Mesodermal cell (in vitro differentiated cells): ENCODE measurements around the gene PRELP.
"Not testable (repeated sequence)": the region's sequence is repeated elsewhere in the genome, so short reads cannot be mapped to it uniquely, and the experiment has no call there.

Experiments
- H3K27ac ChIP-seq: 2 replicates; pipeline ENCODE4 v1.7.0; 2013; ENCODE audit warnings: mild to moderate bottlenecking, low read depth, low read length, moderate library complexity; ENCODE audit not compliant: severe bottlenecking
- H3K36me3 ChIP-seq: 2 replicates; pipeline ENCODE4 v1.7.1; 2013; ENCODE audit warnings: mild to moderate bottlenecking, low read length, moderate library complexity; ENCODE audit not compliant: control insufficient read depth, insufficient read depth
- H3K4me1 ChIP-seq: one replicate; pipeline ENCODE4 v1.7.1; 2013; ENCODE audit warnings: mild to moderate bottlenecking, low read length; ENCODE audit not compliant: insufficient read depth, control insufficient read depth, poor library complexity, severe bottlenecking
- H3K4me3 ChIP-seq: 2 replicates; pipeline ENCODE4 v1.7.0; 2013; ENCODE audit warnings: low read length, control low read depth, mild to moderate bottlenecking; ENCODE audit not compliant: insufficient read depth, poor library complexity, severe bottlenecking; ENCODE audit errors: extremely low read depth
- H3K9me3 ChIP-seq: 2 replicates; pipeline ENCODE4 v1.7.1; 2013; ENCODE audit warnings: mild to moderate bottlenecking, low read length, moderate library complexity; ENCODE audit not compliant: control insufficient read depth
- WGBS, 2 experiments: methylation state at CpG; one replicate each; pipeline ENCODE4 v1.1.5; 2013; ENCODE audit warnings: missing lambda C conversion rate in 2 of 2; ENCODE audit not compliant: insufficient coverage in 2 of 2; 5-methylcytosine and 5-hydroxymethylcytosine counted together

PRELP gene

GRCh38 chr1:203516184-203516583 is 40.6 kb downstream of the PRELP start:
- H3K9me3 ChIP-seq = no peaks in the 10 kb centered on the region
- no peak overlapping the region for H3K4me3 ChIP-seq
- no peak overlapping the region for H3K27ac ChIP-seq
- H3K4me1 ChIP-seq = peaks cover 54% of the 10 kb centered on the region
- H3K36me3 ChIP-seq = no peaks in the 10 kb centered on the region
- 90 to 91% methylated on average over 5 of the region's 9 CpGs for WGBS, 2 experiments

DNA sequence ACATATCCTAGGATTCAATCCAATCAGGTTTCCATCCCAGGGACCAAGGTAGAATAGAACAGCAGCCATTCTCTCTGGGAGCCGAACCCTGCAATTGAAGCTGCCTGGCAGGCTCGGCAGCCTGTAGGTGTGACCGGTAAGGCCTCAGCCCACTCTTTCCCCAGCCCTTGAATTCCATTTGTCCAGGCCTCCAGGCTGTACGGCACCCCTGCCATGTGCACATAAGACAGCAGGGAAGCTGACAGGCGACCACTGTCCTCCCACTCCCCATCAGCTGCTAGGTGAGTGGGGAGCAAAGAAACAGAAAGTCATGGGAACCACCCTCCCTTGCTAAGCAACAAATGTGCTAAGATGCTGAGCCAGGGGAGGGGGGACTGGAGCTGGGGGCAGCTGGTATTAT is 41.3 kb downstream of the PRELP start:
- Histone ChIP-seq H3K4me3 (no peak overlapping the region), H3K27ac (no peak overlapping the region), H3K9me3 (no peaks in the 10 kb centered on the region), H3K4me1 (peaks cover 52% of the 10 kb centered on the region), H3K36me3 (no peaks in the 10 kb centered on the region)
- WGBS, 2 experiments = 42 to 75% methylated on average over 2 to 4 of the region's 5 CpGs

GRCh38 chr1:203517426-203518110 is 42.0 kb downstream of the PRELP start:
- Histone ChIP-seq H3K4me1 (peaks cover 51% of the 10 kb centered on the region), H3K9me3 (no peaks in the 10 kb centered on the region), H3K36me3 (no peaks in the 10 kb centered on the region), H3K4me3 (no peak overlapping the region), H3K27ac (no peak overlapping the region)
- WGBS, 2 experiments = 57 to 59% methylated on average over 7 to 11 of the region's 11 CpGs

DNA sequence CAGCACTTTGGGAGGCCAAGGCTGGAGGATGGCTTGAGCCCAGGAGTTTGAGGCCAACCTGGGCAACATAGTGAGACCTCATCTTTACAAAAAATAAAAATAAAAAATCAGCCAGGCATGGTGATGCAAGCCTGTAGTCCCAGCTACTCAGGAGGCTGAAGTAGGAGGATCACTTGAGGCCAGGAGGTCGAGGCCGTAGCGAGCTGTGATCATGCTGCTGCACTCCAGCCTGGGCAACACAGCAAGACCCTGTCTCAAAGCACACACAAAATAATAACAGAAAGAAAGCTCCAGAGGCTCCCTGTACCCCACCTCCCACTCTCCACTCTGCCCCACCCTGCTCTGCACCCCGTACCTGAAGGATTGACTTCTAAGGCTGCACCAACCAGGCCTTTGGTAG is 42.5 kb downstream of the PRELP start:
- not testable (repeated sequence) for H3K27ac ChIP-seq, H3K4me3 ChIP-seq, H3K36me3 ChIP-seq, H3K9me3 ChIP-seq
- 90 to 100% methylated on average over 1 to 2 of the region's 4 CpGs for WGBS, 2 experiments
- peaks cover 46% of the 10 kb centered on the region for H3K4me1 ChIP-seq

GRCh38 chr1:203518541-203518940 is 42.9 kb downstream of the PRELP start:
- 70 to 78% methylated on average over 4 of the region's 7 CpGs for whole genome bisulfite sequencing, 2 experiments
- no peak overlapping the region for H3K27ac ChIP-seq
- H3K4me1 ChIP-seq = peaks cover 42% of the 10 kb centered on the region

GRCh38 chr1:203519053-203519840 is 43.6 kb downstream of the PRELP start:
- no peaks in the 10 kb centered on the region for H3K9me3 ChIP-seq
- no peaks in the 10 kb centered on the region for H3K36me3 ChIP-seq
- H3K27ac ChIP-seq = no peak overlapping the region
- H3K4me1 ChIP-seq = peaks cover 35% of the 10 kb centered on the region
- no peak overlapping the region for H3K4me3 ChIP-seq
- WGBS, 2 experiments = 11% methylated on average over 2 to 7 of the region's 10 CpGs

More at GRCh38 chr1:203518541-203518940, 42.9 kb downstream of the PRELP start:
- Histone ChIP-seq H3K4me3 (no peak overlapping the region), H3K36me3 (no peaks in the 10 kb centered on the region), H3K9me3 (no peaks in the 10 kb centered on the region)

DNA sequence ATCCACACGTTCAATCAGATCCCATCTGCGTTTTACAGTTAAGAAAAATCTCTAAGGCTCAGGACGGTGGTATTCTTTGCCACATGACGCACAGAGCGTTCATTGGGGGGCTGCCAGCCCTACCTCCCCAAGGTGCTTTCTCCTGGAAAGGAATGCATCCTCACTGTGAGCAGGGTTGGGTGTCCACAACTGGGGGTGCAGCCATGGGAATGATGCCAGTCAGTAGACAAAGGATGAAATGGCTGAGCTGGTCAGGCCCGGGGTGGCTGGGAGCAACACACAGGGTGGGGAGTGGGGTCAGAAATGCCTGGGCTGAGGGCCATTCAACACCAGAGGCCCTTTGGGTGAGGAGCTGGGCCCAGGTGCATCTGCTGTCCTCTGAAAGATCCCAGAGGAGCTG is 44.3 kb downstream of the PRELP start:
- no peaks in the 10 kb centered on the region for H3K36me3 ChIP-seq
- no peak overlapping the region for H3K4me3 ChIP-seq
- WGBS, 2 experiments = 69 to 81% methylated on average over 4 to 5 of the region's 6 CpGs
- H3K27ac ChIP-seq = no peak overlapping the region
- H3K4me1 ChIP-seq = peaks cover 34% of the 10 kb centered on the region
- H3K9me3 ChIP-seq = no peaks in the 10 kb centered on the region

DNA sequence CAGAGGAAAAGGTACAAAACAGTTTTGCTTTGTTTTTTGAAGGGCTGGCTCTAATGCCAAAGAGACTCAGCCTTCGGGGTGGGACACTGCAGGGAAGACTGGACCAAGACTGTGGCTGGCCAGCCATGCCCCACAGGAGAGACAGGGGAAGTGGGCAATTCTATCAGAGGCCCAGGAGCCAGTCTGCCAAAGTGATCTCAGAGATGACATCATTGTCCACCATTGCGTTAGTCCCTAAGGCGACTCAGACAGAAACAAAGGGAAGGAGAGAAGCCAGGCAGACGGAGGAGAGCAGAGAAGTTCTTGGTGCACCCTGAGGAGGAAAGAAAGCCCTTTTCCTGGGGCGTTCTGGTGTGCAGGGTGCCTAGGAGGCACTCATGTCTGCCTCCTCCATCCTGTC is 44.7 kb downstream of the PRELP start:
- H3K4me3 ChIP-seq = no peak overlapping the region
- WGBS, 2 experiments = 66 to 74% methylated on average over 3 to 5 of the region's 5 CpGs
- H3K27ac ChIP-seq = no peak overlapping the region
- H3K36me3 ChIP-seq = no peaks in the 10 kb centered on the region
- peaks cover 36% of the 10 kb centered on the region for H3K4me1 ChIP-seq
- no peaks in the 10 kb centered on the region for H3K9me3 ChIP-seq

- Histone ChIP-seq H3K4me1 (peaks cover 38% of the 10 kb centered on the region), H3K4me3 (no peak overlapping the region), H3K36me3 (no peaks in the 10 kb centered on the region), H3K9me3 (no peaks in the 10 kb centered on the region), H3K27ac (no peak overlapping the region)
- 81 to 89% methylated on average over 5 to 9 of the region's 10 CpGs for WGBS, 2 experiments
Observed at GRCh38 chr1:203521074-203521794, 45.6 kb downstream of the PRELP start.

GRCh38 chr1:203521812-203522211 is 46.2 kb downstream of the PRELP start:
- Histone ChIP-seq H3K4me3 (no peak overlapping the region), H3K4me1 (peaks cover 41% of the 10 kb centered on the region)

More at GRCh38 chr1:203521812-203522211, 46.2 kb downstream of the PRELP start:
- no peaks in the 10 kb centered on the region for H3K9me3 ChIP-seq
- no peak overlapping the region for H3K27ac ChIP-seq
- 47 to 50% methylated on average over 1 to 2 of the region's 5 CpGs for WGBS, 2 experiments
- no peaks in the 10 kb centered on the region for H3K36me3 ChIP-seq
